ENCODE data around the gene SLC7A6.

GRCh38 chr16:68232335-68232734 lies 32.0 kb upstream of the SLC7A6 start:
- TF ChIP-seq CTCF (IDR thresholded peaks at IDR 0.05) (no peak), POLR2A (IDR thresholded peaks at IDR 0.05) (no peak)
